Prostate gland (tissue), 2 donors: ENCODE measurements around the gene TRAF1. TPM values are rescaled to one million over a fixed set of nuclear protein-coding genes. Genes with fewer than 3 reads are reported as not detected.
"Not testable (repeated sequence)": the region's sequence is repeated elsewhere in the genome, so short reads cannot be mapped to it uniquely, and the experiment has no call there.

ENCODE experiments used
- DNase-seq: peaks from one replicate; pipeline ENCODE4 v3.0.0-alpha.2; 2019; ENCODE audit warnings: low spot score
- H3K27ac ChIP-seq, 2 donors: fragments of 200-600 bp; sonication (generic); 2 replicates each; pipeline ENCODE4 v1.5.1; 2017 to 2019
- H3K27me3 ChIP-seq: fragments of 200-600 bp; sonication (generic); replicated peaks from 2 replicates; pipeline ENCODE4 v1.5.1; 2019; ENCODE audit not compliant: insufficient read depth
- H3K36me3 ChIP-seq, 2 donors: fragments of 200-600 bp; sonication (generic); 1 replicate in 1 of 2; 2 replicates in 1 of 2; pipeline versions ENCODE4 v1.5.1 to v1.8.1; 2017 to 2019
- H3K4me1 ChIP-seq: fragments of 200-600 bp; sonication (generic); replicated peaks from 2 replicates; pipeline ENCODE4 v1.5.1; 2019
- H3K4me3 ChIP-seq, 2 donors: fragments of 200-600 bp; sonication (generic); 2 replicates each; pipeline ENCODE4 v1.5.1; 2017 to 2019
- H3K9me3 ChIP-seq: fragments of 200-600 bp; sonication (generic); 2 replicates; pipeline ENCODE4 v1.5.1; 2017
- CTCF ChIP-seq, 4 experiments: fragments of 200-600 bp in 2 of 4; fragments of 450-650 bp in 2 of 4; sonication (generic) in 2 of 4; IDR thresholded peaks; 1 replicate in 3 of 4; 2 replicates in 1 of 4; pipeline ENCODE4 v1.5.1; 2016 to 2019; ENCODE audit warnings: antibody characterized with exemption in 4 of 4, mild to moderate bottlenecking in 2 of 4, moderate library complexity in 2 of 4
- POLR2A ChIP-seq: fragments of 450-650 bp; IDR thresholded peaks from one replicate; pipeline ENCODE4 v1.6.1; 2016; ENCODE audit warnings: antibody characterized with exemption, mild to moderate bottlenecking
- POLR2AphosphoS5 ChIP-seq: sonication (generic); formaldehyde crosslinking; IDR thresholded peaks from one replicate; pipeline ENCODE4 v1.6.1; 2017; ENCODE audit warnings: antibody characterized with exemption
- WGBS: methylation state at CpG from one replicate; pipeline ENCODE4 v1.1.5; 2018; 5-methylcytosine and 5-hydroxymethylcytosine counted together
- intact Hi-C: fragments of 100-400 bp; cut with DNase I; formaldehyde crosslinking; loops from one replicate; pipeline ENCODE4 v1.14.2; 2022
- total RNA-seq, 2 donors: library from RNA; depleted of rRNA; stranded (reverse); fragments of >200 nt; gene quantifications; one replicate each; pipeline ENCODE4 v1.1.0, GENCODE V29; 2016

The TRAF1 gene
- 1 to 10 TPM; 3.1 to 6.9 TPM for total RNA-seq

GRCh38 chr9:120926397-120926928 is at the start of gene TRAF1:
TRAF1 (minus strand) TSS chr9:120926796; CDS start chr9:120926075, 721 bp downstream.
- no peaks in the 10 kb centered on the region for H3K27me3 ChIP-seq
- WGBS = 81% methylated on average over 6 of the region's 6 CpGs
- no peak within 1 kb of the TSS for H3K4me3 ChIP-seq
- peak within 1 kb of the TSS in 1 of 2 donors; percentile 45 for H3K27ac ChIP-seq
- H3K4me1 ChIP-seq = no peaks in the 10 kb centered on the region
- no peak for DNase-seq
- H3K36me3 ChIP-seq = no peaks in the 10 kb centered on the region
- intact Hi-C loops = loop anchor here (10.0 kb wide), 2 partner anchors 212 to 358 kb away; partner anchors contain the start of gene MEGF9
- no peak for TF ChIP-seq CTCF (IDR thresholded peaks at IDR 0.05)
- TF ChIP-seq POLR2A = no peak
- no peak for TF ChIP-seq POLR2AphosphoS5
- H3K9me3 ChIP-seq = no peaks in the 10 kb centered on the region

- H3K36me3 ChIP-seq = no peaks in the 10 kb centered on the region
- no peaks in the 10 kb centered on the region for H3K27me3 ChIP-seq
- no peaks in the 10 kb centered on the region for H3K9me3 ChIP-seq
- no peak for TF ChIP-seq POLR2AphosphoS5
- TF ChIP-seq CTCF (IDR thresholded peaks at IDR 0.05) = no peak
- TF ChIP-seq POLR2A = no peak
- no peaks in the 10 kb centered on the region for H3K4me1 ChIP-seq
- intact Hi-C loops = no loop called here
- WGBS = 81% methylated on average over 1 of the region's 1 CpG
- no peak overlapping the region for H3K4me3 ChIP-seq
- H3K27ac ChIP-seq = no peak overlapping the region
- no peak for DNase-seq
These were observed 48.3 kb upstream of the TRAF1 start for GRCh38 chr9:120974921-120975320.

GRCh38 chr9:120974181-120974580 is 47.6 kb upstream of the TRAF1 start:
- WGBS = 93% methylated on average over 2 of the region's 2 CpGs
- Histone ChIP-seq H3K36me3 (no peaks in the 10 kb centered on the region), H3K9me3 (no peaks in the 10 kb centered on the region), H3K27me3 (no peaks in the 10 kb centered on the region), H3K4me1 (no peaks in the 10 kb centered on the region), H3K4me3 (no peak overlapping the region), H3K27ac (no peak overlapping the region)
- DNase-seq = no peak
- intact Hi-C loops = no loop called here
- no peak for TF ChIP-seq POLR2A
- TF ChIP-seq POLR2AphosphoS5 = no peak
- no peak for TF ChIP-seq CTCF (IDR thresholded peaks at IDR 0.05)

GRCh38 chr9:120971938-120972337 is 45.3 kb upstream of the TRAF1 start:
- Histone ChIP-seq H3K27ac (no peak overlapping the region), H3K27me3 (no peaks in the 10 kb centered on the region), H3K36me3 (no peaks in the 10 kb centered on the region), H3K4me3 (no peak overlapping the region), H3K4me1 (no peaks in the 10 kb centered on the region), H3K9me3 (no peaks in the 10 kb centered on the region)
- no peak for DNase-seq
- TF ChIP-seq POLR2A (no peak), POLR2AphosphoS5 (no peak), CTCF (IDR thresholded peaks at IDR 0.05) (no peak)
- intact Hi-C loops = no loop called here

GRCh38 chr9:120971471-120971870 is 44.9 kb upstream of the TRAF1 start:
- intact Hi-C loops = not testable (repeated sequence)
- 93% methylated on average over 9 of the region's 9 CpGs for WGBS

More at GRCh38 chr9:120971471-120971870, 44.9 kb upstream of the TRAF1 start:
- not testable (repeated sequence) for H3K9me3 ChIP-seq, DNase-seq, H3K36me3 ChIP-seq, H3K4me1 ChIP-seq, H3K27me3 ChIP-seq, H3K27ac ChIP-seq, H3K4me3 ChIP-seq
